Measurements from ENCODE around the gene TTC31. TPM values are rescaled to one million over a fixed set of nuclear protein-coding genes. Genes with fewer than 3 reads are reported as not detected.

The TTC31 gene
- total RNA-seq, 1 experiment from 2014 or later, result 38.3 TPM

GRCh38 chr2:74536166-74536950 is 53.5 kb downstream of the TTC31 start (continued):
- TF ChIP-seq ATF6 (CRISPR knock-in tag; IDR thresholded peaks at IDR 0.05), result no peak

- ATAC-seq, result no peak
Observed at GRCh38 chr2:74537140-74537539, 54.3 kb downstream of the TTC31 start.

More at GRCh38 chr2:74537140-74537539, 54.3 kb downstream of the TTC31 start:
- no peak for TF ChIP-seq ATF3 (CRISPR knock-in tag; conservative IDR thresholded peaks at IDR 0.05)
- TF ChIP-seq JAZF1 (CRISPR knock-in tag; IDR thresholded peaks at IDR 0.05), result no peak
- no peak for TF ChIP-seq KAT7 (CRISPR knock-in tag; IDR thresholded peaks at IDR 0.05; ENCODE audit: borderline replicate concordance)
- TF ChIP-seq, protein P1, sequence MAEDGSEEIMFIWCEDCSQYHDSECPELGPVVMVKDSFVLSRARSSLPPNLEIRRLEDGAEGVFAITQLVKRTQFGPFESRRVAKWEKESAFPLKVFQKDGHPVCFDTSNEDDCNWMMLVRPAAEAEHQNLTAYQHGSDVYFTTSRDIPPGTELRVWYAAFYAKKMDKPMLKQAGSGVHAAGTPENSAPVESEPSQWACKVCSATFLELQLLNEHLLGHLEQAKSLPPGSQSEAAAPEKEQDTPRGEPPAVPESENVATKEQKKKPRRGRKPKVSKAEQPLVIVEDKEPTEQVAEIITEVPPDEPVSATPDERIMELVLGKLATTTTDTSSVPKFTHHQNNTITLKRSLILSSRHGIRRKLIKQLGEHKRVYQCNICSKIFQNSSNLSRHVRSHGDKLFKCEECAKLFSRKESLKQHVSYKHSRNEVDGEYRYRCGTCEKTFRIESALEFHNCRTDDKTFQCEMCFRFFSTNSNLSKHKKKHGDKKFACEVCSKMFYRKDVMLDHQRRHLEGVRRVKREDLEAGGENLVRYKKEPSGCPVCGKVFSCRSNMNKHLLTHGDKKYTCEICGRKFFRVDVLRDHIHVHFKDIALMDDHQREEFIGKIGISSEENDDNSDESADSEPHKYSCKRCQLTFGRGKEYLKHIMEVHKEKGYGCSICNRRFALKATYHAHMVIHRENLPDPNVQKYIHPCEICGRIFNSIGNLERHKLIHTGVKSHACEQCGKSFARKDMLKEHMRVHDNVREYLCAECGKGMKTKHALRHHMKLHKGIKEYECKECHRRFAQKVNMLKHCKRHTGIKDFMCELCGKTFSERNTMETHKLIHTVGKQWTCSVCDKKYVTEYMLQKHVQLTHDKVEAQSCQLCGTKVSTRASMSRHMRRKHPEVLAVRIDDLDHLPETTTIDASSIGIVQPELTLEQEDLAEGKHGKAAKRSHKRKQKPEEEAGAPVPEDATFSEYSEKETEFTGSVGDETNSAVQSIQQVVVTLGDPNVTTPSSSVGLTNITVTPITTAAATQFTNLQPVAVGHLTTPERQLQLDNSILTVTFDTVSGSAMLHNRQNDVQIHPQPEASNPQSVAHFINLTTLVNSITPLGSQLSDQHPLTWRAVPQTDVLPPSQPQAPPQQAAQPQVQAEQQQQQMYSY (CRISPR knock-in tag; IDR thresholded peaks at IDR 0.05), result no peak
- TF ChIP-seq, protein P2, sequence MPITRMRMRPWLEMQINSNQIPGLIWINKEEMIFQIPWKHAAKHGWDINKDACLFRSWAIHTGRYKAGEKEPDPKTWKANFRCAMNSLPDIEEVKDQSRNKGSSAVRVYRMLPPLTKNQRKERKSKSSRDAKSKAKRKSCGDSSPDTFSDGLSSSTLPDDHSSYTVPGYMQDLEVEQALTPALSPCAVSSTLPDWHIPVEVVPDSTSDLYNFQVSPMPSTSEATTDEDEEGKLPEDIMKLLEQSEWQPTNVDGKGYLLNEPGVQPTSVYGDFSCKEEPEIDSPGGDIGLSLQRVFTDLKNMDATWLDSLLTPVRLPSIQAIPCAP (CRISPR knock-in tag; IDR thresholded peaks at IDR 0.05), result no peak
- TF ChIP-seq, protein P3, sequence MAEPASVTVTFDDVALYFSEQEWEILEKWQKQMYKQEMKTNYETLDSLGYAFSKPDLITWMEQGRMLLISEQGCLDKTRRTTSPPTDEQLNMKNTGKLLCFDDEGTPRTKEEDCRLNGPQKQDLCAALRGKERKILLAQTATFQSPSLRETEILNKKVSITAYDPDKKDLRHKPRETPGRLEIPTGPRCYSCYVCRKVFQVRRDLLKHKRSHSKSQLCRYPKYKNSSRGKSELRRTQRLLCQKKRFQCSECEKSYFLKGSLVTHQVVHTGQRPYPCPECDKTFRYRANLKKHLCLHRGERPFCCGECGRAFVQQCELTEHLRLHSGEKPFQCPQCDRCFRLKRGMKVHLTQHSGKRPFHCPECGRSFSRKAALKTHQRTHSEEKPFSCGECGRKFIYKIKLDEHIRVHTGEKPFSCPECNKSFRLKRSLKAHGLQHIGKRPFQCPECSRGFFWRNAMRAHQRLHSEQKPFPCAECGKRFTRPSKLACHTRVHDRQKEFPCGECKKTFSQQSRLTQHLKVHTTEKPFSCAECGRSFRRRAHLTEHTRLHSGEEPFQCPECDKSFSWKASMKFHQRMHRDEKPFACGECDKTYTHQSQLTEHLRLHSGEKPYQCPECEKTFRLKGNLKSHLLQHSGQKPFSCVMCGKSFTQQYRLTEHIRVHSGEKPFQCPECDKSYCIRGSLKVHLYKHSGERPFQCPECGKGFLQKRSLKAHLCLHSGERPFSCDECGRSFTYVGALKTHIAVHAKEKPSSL (CRISPR knock-in tag; conservative IDR thresholded peaks at IDR 0.05), result no peak
- no peak for TF ChIP-seq SMAD3 (CRISPR knock-in tag; IDR thresholded peaks at IDR 0.05; ENCODE audit: borderline replicate concordance)
- TF ChIP-seq JUN (CRISPR knock-in tag; IDR thresholded peaks at IDR 0.05), result no peak
- TF ChIP-seq, protein P4, sequence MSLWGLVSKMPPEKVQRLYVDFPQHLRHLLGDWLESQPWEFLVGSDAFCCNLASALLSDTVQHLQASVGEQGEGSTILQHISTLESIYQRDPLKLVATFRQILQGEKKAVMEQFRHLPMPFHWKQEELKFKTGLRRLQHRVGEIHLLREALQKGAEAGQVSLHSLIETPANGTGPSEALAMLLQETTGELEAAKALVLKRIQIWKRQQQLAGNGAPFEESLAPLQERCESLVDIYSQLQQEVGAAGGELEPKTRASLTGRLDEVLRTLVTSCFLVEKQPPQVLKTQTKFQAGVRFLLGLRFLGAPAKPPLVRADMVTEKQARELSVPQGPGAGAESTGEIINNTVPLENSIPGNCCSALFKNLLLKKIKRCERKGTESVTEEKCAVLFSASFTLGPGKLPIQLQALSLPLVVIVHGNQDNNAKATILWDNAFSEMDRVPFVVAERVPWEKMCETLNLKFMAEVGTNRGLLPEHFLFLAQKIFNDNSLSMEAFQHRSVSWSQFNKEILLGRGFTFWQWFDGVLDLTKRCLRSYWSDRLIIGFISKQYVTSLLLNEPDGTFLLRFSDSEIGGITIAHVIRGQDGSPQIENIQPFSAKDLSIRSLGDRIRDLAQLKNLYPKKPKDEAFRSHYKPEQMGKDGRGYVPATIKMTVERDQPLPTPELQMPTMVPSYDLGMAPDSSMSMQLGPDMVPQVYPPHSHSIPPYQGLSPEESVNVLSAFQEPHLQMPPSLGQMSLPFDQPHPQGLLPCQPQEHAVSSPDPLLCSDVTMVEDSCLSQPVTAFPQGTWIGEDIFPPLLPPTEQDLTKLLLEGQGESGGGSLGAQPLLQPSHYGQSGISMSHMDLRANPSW (CRISPR knock-in tag; conservative IDR thresholded peaks at IDR 0.05; ENCODE audit: low read depth), result no peak
- TF ChIP-seq ZBTB21 (CRISPR knock-in tag; IDR thresholded peaks at IDR 0.05; ENCODE audit: borderline replicate concordance), result no peak
- no peak for TF ChIP-seq CREM (CRISPR knock-in tag; IDR thresholded peaks at IDR 0.05)
- no peak for TF ChIP-seq ESRRA (CRISPR knock-in tag; IDR thresholded peaks at IDR 0.05; ENCODE audit: borderline replicate concordance)
- TF ChIP-seq EMX1 (CRISPR knock-in tag; IDR thresholded peaks at IDR 0.05), result no peak
- TF ChIP-seq TEAD1 (CRISPR knock-in tag; IDR thresholded peaks at IDR 0.05), result no peak
- no peak for TF ChIP-seq NR3C1 (CRISPR knock-in tag; conservative IDR thresholded peaks at IDR 0.05; ENCODE audit: low read depth)
- no peak for TF ChIP-seq TP53 (CRISPR knock-in tag; IDR thresholded peaks at IDR 0.05)
- TF ChIP-seq GTF2I (CRISPR knock-in tag; conservative IDR thresholded peaks at IDR 0.05), result no peak
- H3K27me3 Mint-ChIP-seq (ENCODE audit: low read depth), result 0 out of 2 replicates have a peak, but pooled peaks cover 3% of the 10 kb centered on the region
- H3K4me3 Mint-ChIP-seq, result no peak overlapping the region
- ChIA-PET POLR2A (no interaction called here), CTCF (no interaction called here)
- H3K9me3 Mint-ChIP-seq, result no peaks in the 10 kb centered on the region
- H3K36me3 Mint-ChIP-seq, result peaks cover 16% of the 10 kb centered on the region
- no peak for DNase-seq (ENCODE audit: low spot score)
- H3K27ac Mint-ChIP-seq, result no peak overlapping the region
- peaks cover 8% of the 10 kb centered on the region; the same call in 1 of the 2 replicates for H3K4me1 Mint-ChIP-seq
